Chondrocyte (in vitro differentiated cells): ENCODE results near the gene NEK6. TPM values are rescaled to one million over a fixed set of nuclear protein-coding genes. Genes with fewer than 3 reads are reported as not detected.
A peak's percentile ranks its signal among the peaks of the same experiment; 100 is the strongest.

Source experiments
- DNase-seq: peaks from one replicate; pipeline ENCODE4 v3.0.0; 2021; ENCODE audit warnings: mixed read lengths, low spot score
- H3K27ac Mint-ChIP-seq: one replicate; pipeline ENCODE4 v1.8.0; 2021; ENCODE audit warnings: mild to moderate bottlenecking, moderate library complexity, mixed read lengths; ENCODE audit not compliant: unreplicated experiment
- H3K27me3 Mint-ChIP-seq: 2 replicates; pipeline ENCODE4 v1.8.0; 2021; ENCODE audit warnings: low read depth, mixed read lengths
- H3K36me3 Mint-ChIP-seq: 2 replicates; pipeline ENCODE4 v1.8.0; 2021; ENCODE audit warnings: low read depth, mixed read lengths
- H3K4me1 Mint-ChIP-seq: 2 replicates; pipeline ENCODE4 v1.8.0; 2021; ENCODE audit warnings: low read depth, mild to moderate bottlenecking, mixed read lengths
- H3K4me3 Mint-ChIP-seq: one replicate; pipeline ENCODE4 v1.8.0; 2021; ENCODE audit warnings: mild to moderate bottlenecking, moderate library complexity, mixed read lengths; ENCODE audit not compliant: unreplicated experiment
- H3K9me3 Mint-ChIP-seq: 2 replicates; pipeline ENCODE4 v1.8.0; 2021; ENCODE audit warnings: low read depth, mixed read lengths
- total RNA-seq: library from RNA; stranded (reverse); gene quantifications from 3 replicates; pipeline ENCODE4 v1.2.1, GENCODE V29; 2021
- TF ChIP-seq, protein P1 (sequence below): fragments of 200-600 bp; sonication (generic); IDR thresholded peaks from 2 replicates; pipeline ENCODE4 v1.5.0; 2021; ENCODE audit warnings: antibody characterized with exemption, mild to moderate bottlenecking, moderate library complexity

Gene NEK6
- total RNA-seq, 1 donor from 2014 or later: 110 TPM

DNA sequence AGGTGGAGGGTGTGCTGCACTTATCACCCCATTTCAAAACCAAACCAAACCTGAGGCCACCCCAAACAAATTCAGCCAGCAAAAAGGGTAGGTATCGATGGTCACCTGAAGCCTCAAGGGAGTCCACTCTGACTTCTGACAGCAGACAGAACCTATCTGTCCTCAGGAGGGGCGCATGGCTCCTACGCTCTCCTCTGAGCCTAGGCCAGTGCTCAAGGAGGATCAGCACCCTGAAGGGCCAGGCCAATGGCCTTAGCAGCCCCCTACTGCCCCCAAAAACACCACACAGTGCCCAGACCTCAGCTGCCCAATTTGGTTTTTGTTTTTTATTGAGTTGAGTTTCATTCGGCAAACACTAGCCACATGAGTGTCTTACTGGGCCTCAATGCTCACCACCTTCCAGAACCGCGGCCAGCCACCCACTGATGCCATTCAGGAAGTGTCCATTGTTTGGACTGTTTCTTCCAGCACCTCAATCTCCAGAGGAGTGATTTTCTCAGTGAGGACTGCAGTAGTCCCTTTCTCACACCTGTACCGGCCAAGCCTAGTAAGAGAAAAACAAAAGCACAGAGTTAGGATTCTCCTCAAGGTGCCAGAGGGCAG is 95.5 kb downstream of the NEK6 start:
- H3K4me1 Mint-ChIP-seq: peaks cover 27% of the 10 kb centered on the region
- H3K9me3 Mint-ChIP-seq: no peaks in the 10 kb centered on the region
- no peak for DNase-seq
- peak overlapping the region; percentile 70 for H3K27ac Mint-ChIP-seq
- TF ChIP-seq, protein P1, sequence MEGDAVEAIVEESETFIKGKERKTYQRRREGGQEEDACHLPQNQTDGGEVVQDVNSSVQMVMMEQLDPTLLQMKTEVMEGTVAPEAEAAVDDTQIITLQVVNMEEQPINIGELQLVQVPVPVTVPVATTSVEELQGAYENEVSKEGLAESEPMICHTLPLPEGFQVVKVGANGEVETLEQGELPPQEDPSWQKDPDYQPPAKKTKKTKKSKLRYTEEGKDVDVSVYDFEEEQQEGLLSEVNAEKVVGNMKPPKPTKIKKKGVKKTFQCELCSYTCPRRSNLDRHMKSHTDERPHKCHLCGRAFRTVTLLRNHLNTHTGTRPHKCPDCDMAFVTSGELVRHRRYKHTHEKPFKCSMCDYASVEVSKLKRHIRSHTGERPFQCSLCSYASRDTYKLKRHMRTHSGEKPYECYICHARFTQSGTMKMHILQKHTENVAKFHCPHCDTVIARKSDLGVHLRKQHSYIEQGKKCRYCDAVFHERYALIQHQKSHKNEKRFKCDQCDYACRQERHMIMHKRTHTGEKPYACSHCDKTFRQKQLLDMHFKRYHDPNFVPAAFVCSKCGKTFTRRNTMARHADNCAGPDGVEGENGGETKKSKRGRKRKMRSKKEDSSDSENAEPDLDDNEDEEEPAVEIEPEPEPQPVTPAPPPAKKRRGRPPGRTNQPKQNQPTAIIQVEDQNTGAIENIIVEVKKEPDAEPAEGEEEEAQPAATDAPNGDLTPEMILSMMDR: no peak
- peaks cover 41% of the 10 kb centered on the region for H3K36me3 Mint-ChIP-seq
- no peak overlapping the region for H3K4me3 Mint-ChIP-seq
- H3K27me3 Mint-ChIP-seq: no peaks in the 10 kb centered on the region

DNA sequence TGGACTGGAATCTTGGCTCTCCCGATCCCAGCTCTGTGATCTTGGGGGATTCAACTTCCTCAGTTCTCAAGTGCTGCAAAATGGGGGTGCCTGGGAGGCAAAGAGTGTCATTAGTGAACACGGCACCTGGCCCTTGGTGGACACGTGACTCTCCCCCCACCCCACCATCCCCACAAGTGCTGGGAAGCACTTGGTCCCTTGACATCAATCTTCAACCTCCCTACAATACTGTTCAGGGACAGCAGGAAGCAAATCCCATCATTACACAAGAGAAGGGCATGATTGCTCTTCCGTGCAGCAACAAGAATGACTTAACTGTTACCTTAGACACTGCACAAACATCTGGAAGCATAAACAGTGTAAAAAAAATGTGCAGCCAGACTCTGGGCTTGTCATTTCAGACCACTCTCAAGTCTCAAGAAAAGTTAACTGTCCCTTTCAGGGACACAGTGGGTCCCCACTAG is 96.1 kb downstream of the NEK6 start:
- TF ChIP-seq, protein P1: no peak
- peaks cover 27% of the 10 kb centered on the region for H3K4me1 Mint-ChIP-seq
- H3K4me3 Mint-ChIP-seq: no peak overlapping the region
- no peak for DNase-seq
- H3K27ac Mint-ChIP-seq: peak overlapping the region; percentile 70
- H3K36me3 Mint-ChIP-seq: peaks cover 36% of the 10 kb centered on the region
- no peaks in the 10 kb centered on the region for H3K9me3 Mint-ChIP-seq
- H3K27me3 Mint-ChIP-seq: no peaks in the 10 kb centered on the region

DNA sequence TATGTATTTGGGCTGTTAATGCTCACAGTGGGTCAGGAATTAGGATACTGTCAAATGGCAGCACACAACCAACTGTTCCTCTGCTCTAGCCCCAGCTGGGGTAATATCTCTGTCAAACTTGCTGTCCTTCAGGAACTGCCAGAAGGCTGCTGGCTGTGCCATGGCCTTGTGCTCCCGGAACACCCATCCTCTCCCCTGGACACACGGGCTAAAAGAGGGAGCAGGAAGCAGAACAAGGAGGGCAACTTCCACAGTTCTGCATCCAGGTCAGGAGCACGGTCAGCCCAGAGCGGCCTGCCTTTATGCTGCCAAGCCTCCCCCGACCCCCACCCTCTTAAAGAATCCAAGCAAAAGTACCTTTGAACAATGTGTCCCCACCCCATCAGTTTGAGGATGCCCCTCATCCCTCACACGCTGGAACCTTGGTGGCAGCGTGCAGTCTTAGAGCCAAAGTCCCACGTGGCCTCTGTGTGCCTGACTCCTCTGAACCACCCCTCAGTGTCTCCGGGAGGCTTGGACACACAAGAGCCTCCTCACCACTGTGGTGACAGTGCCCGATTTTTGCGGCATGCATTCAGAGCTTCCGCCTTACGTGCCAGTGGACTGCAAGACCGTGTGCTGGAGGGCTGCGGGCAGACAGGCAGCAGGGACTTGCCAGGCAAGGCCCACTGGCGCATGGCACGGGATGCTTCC is 96.7 kb downstream of the NEK6 start:
- Mint-ChIP-seq H3K4me3 (no peak overlapping the region), H3K36me3 (peaks cover 36% of the 10 kb centered on the region), H3K9me3 (no peaks in the 10 kb centered on the region), H3K27me3 (no peaks in the 10 kb centered on the region), H3K4me1 (peaks cover 27% of the 10 kb centered on the region), H3K27ac (peak overlapping the region; percentile 70)
- TF ChIP-seq, protein P1: no peak
- DNase-seq: no peak

DNA sequence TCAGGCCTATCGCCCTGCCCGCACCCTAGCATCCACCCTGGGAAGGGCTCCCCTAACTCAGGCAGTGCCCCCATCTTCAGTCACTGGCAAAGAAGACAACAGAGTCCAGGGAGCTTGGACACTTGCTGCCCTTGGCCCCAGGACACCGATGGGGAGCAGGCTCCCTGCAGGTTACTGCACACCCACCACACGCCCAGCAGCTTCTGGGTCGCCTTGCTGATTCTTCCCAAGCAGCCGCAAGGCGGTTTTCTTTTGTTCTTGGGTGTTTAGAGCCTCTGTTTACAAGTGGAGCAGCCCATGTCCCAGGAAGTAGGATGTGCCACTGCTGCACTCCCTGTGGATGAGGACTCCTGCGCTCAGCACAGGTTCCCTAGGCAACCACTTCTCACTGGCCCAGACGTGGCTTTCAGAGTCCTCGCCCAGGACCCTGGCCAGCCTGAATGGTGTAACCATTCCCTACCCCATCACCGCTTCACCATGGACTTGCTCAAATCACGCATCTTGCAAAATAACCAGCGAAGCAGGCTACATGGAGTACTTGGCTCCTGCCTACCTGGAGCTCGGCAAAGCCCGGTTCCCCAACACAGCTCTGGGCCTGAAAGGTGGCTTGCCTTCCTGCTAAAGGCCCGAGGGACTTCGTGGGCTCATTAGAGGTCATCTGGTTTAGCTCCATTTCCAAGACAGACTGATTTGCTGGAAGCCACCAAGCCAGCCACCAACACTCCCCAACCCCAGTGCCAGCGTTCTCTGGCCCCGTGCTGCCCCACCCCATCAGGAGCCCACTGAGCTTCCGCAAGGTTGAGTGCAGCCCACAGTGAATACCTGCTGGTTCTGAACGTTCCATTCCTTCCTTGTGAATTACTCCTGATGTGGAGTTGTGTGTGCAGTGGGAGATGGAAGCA is 97.5 kb downstream of the NEK6 start:
- Mint-ChIP-seq H3K27me3 (no peaks in the 10 kb centered on the region), H3K27ac (peak overlapping the region; percentile 76), H3K9me3 (no peaks in the 10 kb centered on the region), H3K4me3 (no peak overlapping the region), H3K4me1 (peaks cover 27% of the 10 kb centered on the region), H3K36me3 (peaks cover 36% of the 10 kb centered on the region)
- DNase-seq: no peak
- TF ChIP-seq, protein P1: no peak
